ENCODE results near the gene TSHZ2. TPM values are rescaled to one million over a fixed set of nuclear protein-coding genes. Genes with fewer than 3 reads are reported as not detected.
"Not testable (repeated sequence)": the region's sequence is repeated elsewhere in the genome, so short reads cannot be mapped to it uniquely, and the experiment has no call there.

Gene TSHZ2
- total RNA-seq, 2 experiments from 2014 or later = 0.38 to 0.54 TPM

DNA sequence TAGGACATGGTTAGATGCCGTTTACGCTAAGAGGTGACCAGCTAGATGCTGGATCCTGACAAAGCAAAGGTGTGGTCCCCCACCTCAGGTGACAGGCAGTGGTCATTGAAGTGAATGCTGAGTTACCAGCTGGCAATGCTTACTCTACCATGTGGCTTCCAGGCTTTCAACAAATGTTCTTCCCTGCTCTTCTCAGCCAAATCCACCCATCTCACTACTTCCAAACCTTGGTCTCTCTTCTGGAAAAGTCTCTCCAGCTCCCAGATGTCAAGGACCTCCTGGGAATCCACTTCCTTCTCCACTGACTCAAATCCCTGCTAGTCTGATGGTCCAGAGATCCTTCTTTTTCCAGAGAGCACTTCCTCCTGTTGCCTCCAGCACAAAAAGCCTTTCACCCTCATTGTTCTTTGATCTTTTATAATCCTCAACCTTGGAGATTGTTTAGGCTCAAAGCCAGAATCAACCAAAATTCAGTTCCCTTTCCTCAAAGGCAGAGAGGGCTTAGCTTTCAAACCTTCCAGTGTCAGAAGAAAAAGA, 393.4 kb downstream of the TSHZ2 start:
- no peaks in the 10 kb centered on the region for H3K27me3 Mint-ChIP-seq
- H3K4me1 Mint-ChIP-seq (ENCODE audit: low read depth) = peaks cover 4% of the 10 kb centered on the region
- H3K9me3 Mint-ChIP-seq = no peaks in the 10 kb centered on the region
- ATAC-seq (no peak), DNase-seq (no peak)
- no peak overlapping the region for H3K27ac Mint-ChIP-seq
- TF ChIP-seq, protein P1, sequence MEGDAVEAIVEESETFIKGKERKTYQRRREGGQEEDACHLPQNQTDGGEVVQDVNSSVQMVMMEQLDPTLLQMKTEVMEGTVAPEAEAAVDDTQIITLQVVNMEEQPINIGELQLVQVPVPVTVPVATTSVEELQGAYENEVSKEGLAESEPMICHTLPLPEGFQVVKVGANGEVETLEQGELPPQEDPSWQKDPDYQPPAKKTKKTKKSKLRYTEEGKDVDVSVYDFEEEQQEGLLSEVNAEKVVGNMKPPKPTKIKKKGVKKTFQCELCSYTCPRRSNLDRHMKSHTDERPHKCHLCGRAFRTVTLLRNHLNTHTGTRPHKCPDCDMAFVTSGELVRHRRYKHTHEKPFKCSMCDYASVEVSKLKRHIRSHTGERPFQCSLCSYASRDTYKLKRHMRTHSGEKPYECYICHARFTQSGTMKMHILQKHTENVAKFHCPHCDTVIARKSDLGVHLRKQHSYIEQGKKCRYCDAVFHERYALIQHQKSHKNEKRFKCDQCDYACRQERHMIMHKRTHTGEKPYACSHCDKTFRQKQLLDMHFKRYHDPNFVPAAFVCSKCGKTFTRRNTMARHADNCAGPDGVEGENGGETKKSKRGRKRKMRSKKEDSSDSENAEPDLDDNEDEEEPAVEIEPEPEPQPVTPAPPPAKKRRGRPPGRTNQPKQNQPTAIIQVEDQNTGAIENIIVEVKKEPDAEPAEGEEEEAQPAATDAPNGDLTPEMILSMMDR (IDR thresholded peaks at IDR 0.05) = no peak
- H3K36me3 Mint-ChIP-seq (ENCODE audit: low read depth) = no peaks in the 10 kb centered on the region
- POLR2A ChIA-PET = no interaction called here
- CTCF ChIA-PET = no interaction called here
- intact Hi-C loops (cut with micrococcal nuclease) = no loop called here
- H3K4me3 Mint-ChIP-seq = no peak overlapping the region

DNA sequence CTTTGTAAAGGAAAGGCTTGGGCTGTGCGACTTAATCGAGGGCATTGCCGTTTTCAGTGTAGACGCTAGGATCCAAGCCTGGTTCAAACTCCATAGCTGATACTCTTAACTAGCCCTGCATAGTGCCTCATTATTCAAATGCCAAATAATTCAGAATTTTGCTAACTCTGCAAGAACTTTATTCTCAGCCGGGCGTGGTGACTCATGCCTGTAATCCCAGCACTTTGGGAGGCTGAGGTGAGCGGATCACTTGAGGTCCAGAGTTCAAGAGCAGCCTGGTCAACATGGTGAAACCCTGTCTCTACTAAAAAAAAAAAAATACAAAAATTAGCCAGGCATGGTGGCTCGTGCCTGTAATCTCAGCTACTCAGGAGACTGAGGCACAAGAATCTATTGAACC, 394.8 kb downstream of the TSHZ2 start:
- H3K4me3 Mint-ChIP-seq; CTCF ChIA-PET; H3K27ac Mint-ChIP-seq; intact Hi-C loops (cut with micrococcal nuclease); H3K36me3 Mint-ChIP-seq (ENCODE audit: low read depth); POLR2A ChIA-PET; DNase-seq; ATAC-seq; H3K27me3 Mint-ChIP-seq; H3K9me3 Mint-ChIP-seq: not testable (repeated sequence)
- peaks cover 11% of the 10 kb centered on the region for H3K4me1 Mint-ChIP-seq (ENCODE audit: low read depth)

DNA sequence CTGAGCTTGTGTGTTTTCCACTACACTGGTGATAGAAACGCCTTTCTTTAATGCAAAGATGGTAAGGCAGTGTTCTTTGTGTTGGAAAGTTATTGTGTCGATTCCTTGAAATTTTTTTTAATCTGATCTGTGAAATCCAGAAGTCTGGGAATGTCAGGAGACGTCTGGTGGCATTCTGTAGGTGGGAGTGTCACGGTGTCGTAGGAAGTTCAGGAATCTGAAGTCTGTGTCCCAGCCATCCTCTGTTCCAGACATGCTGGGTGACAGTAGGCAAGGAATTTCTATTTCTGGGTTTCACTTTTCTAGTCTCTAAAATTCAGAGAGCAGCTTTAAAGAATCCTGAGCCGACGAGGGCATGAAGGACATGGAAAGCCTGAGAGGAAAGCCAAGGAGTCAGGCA, 397.7 kb downstream of the TSHZ2 start:
- ChIA-PET CTCF (no interaction called here), POLR2A (no interaction called here)
- H3K9me3 Mint-ChIP-seq = no peaks in the 10 kb centered on the region
- no peak overlapping the region for H3K27ac Mint-ChIP-seq
- H3K4me1 Mint-ChIP-seq (ENCODE audit: low read depth) = peaks cover 11% of the 10 kb centered on the region
- H3K36me3 Mint-ChIP-seq (ENCODE audit: low read depth) = no peaks in the 10 kb centered on the region
- ATAC-seq = no peak
- H3K4me3 Mint-ChIP-seq = no peak overlapping the region
- intact Hi-C loops (cut with micrococcal nuclease) = no loop called here
- TF ChIP-seq, protein P1 (IDR thresholded peaks at IDR 0.05) = no peak
- H3K27me3 Mint-ChIP-seq = no peaks in the 10 kb centered on the region
- DNase-seq = no peak

DNA sequence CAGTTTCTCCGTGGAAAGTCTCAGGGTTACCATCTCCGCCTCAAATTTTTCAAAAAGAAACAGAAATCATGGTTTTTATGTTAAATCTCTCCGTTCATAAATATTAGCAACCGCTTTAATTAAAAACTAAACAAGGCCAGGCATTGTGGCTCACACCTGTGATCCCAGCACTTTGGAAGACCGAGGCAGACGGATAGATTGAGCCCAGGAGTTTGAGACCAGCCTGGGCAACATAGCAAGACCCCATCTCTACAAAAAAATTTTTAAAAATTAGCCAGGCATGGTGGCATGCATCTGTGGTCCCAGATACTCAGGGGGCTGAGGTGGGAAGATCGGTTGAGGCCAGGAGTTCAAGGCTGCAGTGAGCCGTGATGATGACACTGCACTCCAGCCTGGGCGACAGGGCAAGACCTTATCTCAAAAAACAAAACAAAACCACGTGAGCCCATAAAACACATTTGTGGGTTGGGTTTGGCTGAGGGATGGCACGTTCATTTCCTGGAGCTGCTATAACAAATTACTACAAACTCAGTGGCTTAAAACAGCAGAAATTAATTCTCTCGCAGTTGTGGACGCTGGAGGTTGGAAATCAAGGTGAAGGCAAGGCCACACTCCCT, 398.3 kb downstream of the TSHZ2 start:
- Mint-ChIP-seq H3K4me1 (ENCODE audit: low read depth) (peaks cover 11% of the 10 kb centered on the region), H3K27me3 (no peaks in the 10 kb centered on the region), H3K4me3 (no peak overlapping the region), H3K27ac (no peak overlapping the region), H3K9me3 (no peaks in the 10 kb centered on the region), H3K36me3 (ENCODE audit: low read depth) (no peaks in the 10 kb centered on the region)
- DNase-seq (no peak), ATAC-seq (no peak)
- intact Hi-C loops (cut with micrococcal nuclease) = no loop called here
- POLR2A ChIA-PET = no interaction called here
- TF ChIP-seq, protein P1 (IDR thresholded peaks at IDR 0.05) = no peak
- CTCF ChIA-PET = no interaction called here

DNA sequence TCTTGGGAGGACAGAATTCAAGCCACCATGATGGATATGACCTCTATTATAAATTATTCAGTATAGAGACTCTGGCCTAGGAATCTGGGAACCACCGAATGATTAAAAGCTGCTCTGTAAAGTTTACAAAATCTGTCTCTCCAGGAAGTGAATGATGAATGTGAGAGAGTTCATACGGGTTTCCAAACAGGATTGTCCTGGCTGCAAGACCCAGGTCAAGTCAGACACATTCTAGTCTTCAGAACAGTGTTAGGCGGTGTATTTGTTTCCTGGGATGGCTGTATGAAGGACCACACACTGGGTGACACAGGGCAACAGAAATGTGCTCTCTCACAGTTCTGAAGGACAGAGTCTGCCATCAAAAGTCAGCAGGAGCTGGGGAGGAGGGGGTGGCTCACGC, 399.1 kb downstream of the TSHZ2 start:
- POLR2A ChIA-PET = no interaction called here
- H3K36me3 Mint-ChIP-seq (ENCODE audit: low read depth) = no peaks in the 10 kb centered on the region
- TF ChIP-seq, protein P1 (IDR thresholded peaks at IDR 0.05) = no peak
- H3K9me3 Mint-ChIP-seq = no peaks in the 10 kb centered on the region
- CTCF ChIA-PET = no interaction called here
- no peaks in the 10 kb centered on the region for H3K27me3 Mint-ChIP-seq
- intact Hi-C loops (cut with micrococcal nuclease) = no loop called here
- H3K27ac Mint-ChIP-seq = no peak overlapping the region
- peaks cover 11% of the 10 kb centered on the region for H3K4me1 Mint-ChIP-seq (ENCODE audit: low read depth)
- DNase-seq (no peak), ATAC-seq (no peak)
- no peak overlapping the region for H3K4me3 Mint-ChIP-seq
